GM21423 (cell line): ENCODE data around the gene MAMDC2.
"Not testable (repeated sequence)": the region's sequence is repeated elsewhere in the genome, so short reads cannot be mapped to it uniquely, and the experiment has no call there.

Experiments
- ATAC-seq: cut with Tn5 transposase; IDR thresholded peaks from one replicate; pipeline ENCODE4 v1.9.1; 2021; ENCODE audit warnings: mild to moderate bottlenecking, moderate library complexity; ENCODE audit not compliant: unreplicated experiment

The MAMDC2 gene

GRCh38 chr9:70036641-70037040 is 7.0 kb upstream of the MAMDC2 start:
- no peak for ATAC-seq

- not testable (repeated sequence) for ATAC-seq
Observed at GRCh38 chr9:70038171-70038621, 5.5 kb upstream of the MAMDC2 start.

DNA sequence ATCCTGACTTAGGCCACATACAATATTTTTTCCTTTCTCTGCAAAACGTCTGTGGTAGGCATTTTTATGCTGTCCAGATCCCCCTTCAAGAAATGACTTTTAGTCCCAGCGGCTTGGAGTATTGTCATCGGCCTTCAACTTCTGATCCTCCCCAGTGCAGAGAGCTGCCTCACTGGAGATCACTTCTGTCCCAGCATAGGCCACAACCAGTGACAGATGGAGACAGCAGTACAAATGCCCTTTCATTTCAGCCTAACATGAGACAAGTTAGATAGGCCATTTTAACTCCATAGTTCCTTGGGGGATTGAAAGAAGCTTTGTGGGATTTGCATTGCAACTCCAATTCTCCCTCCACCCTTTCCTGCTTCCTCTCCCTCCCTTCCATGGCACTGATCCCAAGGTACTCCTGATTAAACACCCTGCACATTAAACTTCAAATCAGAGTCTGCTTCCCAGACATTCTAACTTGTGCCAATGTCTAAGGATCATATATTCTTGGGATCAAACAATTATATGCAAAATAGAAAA is 3.2 kb upstream of the MAMDC2 start:
- ATAC-seq: no peak

DNA sequence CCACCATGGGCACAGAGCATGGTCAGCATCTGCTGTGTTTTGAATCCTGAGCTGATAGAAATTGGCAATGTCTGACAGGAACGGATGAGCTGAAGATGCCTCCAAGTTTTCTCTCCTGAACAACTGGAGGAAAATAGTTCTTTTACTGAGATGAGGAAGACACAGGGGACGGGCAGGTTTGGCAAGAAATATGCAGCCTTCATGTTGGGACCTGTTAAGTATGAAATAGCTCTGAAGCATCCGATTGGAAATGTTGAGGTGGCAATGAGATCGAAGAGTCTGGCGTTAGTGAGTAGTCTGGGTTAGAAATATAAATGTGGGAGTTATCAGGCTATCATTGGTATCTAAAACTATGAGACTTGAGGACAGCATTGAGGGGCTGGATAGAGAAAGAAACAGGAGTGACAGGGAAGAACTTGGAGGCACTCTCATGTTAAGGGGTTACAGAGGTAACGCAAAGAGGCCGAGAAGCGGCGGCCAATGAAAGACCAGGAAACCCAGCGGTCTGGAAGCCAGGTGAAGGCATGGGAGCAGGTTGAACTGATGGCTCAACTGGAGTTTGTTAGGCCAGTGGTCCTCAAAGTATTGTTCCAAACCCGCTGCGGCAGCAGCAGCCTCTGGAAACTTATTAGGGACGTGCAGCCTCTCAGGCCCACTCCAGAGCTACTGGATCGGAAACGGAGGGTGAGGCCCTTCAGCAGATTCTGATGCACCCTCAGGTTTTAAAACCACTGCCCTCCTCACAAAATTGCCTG is 1.0 kb upstream of the MAMDC2 start:
- ATAC-seq: no peak

GRCh38 chr9:70043285-70043684 is 363 bp upstream of the MAMDC2 start:
- ATAC-seq: no peak

- no peak for ATAC-seq
Observed at GRCh38 chr9:70044490-70045307, 1.1 kb downstream of the MAMDC2 start.

- ATAC-seq: no peak
Observed at GRCh38 chr9:70045452-70045851, 1.8 kb downstream of the MAMDC2 start.

- no peak for ATAC-seq
Observed at GRCh38 chr9:70046274-70047070, 2.8 kb downstream of the MAMDC2 start.

GRCh38 chr9:70049236-70049635 is 5.6 kb downstream of the MAMDC2 start:
- ATAC-seq: no peak

- no peak for ATAC-seq
Observed at GRCh38 chr9:70049672-70050271, 6.1 kb downstream of the MAMDC2 start.

DNA sequence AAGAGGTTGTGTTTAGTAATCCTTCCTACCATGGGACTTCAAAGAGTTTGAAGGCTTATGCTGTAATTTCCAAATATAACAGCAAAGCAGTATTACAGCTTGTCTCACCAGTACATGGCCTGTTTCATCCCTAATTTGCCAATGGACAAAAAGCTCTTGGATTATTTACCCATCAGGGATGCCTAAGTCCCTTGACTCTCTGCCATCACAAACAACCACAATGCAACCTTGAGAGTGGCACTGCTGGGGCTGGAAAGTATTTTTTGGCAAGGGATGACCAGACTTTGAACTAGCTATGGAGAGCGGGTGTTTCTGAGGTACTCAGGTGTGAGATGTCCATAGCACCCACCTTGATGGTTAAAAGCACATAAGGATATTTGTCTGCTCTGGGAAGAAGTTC is 9.1 kb downstream of the MAMDC2 start:
- no peak for ATAC-seq

GRCh38 chr9:70053864-70054263 is 10.2 kb downstream of the MAMDC2 start:
- ATAC-seq: no peak

GRCh38 chr9:70054521-70054920 is 10.9 kb downstream of the MAMDC2 start:
- ATAC-seq: no peak

- ATAC-seq: no peak
Observed at GRCh38 chr9:70055406-70056210, 12.0 kb downstream of the MAMDC2 start.

- ATAC-seq: no peak
Observed at GRCh38 chr9:70056211-70056944, 12.7 kb downstream of the MAMDC2 start.

DNA sequence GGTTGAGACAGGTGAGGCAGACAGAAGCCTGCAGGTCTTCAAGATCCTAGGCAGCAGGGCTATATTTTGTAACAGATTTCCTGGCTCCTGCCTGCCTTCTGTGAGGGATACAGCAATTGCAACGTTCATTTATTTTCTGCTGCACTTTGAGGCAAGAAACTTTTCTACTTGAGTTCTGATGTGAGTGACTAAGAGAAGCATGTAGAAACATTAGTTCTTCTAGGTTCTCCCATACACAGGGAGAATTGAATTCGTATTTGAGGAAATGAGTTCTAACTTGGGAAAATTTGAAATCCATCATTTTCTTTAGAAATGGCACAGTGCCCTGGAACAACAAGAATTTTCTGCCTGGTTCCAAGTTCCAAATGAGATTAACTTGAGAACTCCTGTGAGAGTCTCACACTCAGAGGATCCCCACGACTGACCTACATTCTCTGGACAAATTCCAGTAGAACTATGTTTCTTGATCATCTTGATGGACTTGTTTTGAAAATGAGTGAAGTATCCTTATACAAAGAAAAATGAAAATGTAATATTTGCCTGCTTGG is 15.0 kb downstream of the MAMDC2 start:
- ATAC-seq: no peak

DNA sequence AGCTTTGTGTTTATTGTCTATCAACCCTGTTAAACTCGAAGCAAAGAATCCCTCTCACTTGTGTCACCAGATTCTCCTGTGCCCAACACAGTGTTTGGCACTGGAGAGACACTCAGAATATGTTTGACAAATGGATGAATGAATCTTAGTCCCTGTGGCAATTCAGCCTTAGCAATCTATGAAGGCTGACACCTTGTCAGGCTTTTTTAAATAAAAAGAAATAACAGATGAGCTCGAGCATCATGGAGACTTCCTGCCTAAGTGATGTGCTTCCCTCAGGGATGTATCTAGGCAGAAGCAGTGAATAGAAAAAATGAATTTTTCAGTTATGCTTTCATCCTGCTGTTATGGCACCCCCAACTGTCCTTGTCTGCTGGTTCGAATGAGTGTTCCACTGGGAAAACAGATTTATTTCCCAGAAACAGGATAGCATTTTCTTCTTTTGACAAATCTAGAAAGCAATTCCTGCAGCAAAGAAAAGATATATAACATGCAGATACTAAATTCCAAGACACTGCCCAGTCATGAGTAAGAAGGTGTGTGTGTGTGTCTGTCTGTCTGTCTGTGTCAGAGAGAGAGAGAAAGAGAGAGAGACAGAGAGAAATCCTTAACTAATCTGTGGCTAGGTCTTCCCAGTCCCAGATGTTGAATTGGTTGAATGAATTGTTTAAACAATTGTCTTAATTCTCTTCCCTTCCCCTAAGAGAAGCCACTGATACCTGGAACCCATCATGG is 16.7 kb downstream of the MAMDC2 start:
- no peak for ATAC-seq

- peak; percentile 99 for ATAC-seq
Observed at GRCh38 chr9:70060883-70061507, 17.3 kb downstream of the MAMDC2 start.
